ENCODE measurements around the gene NPDC1. TPM values are rescaled to one million over a fixed set of nuclear protein-coding genes. Genes with fewer than 3 reads are reported as not detected.

Gene NPDC1
- total and polyA plus RNA-seq, 2 of the 8 experiments (the other 6 are each of a cell fraction or from before 2014, with no cell fraction given): 26.2 to 44.1 TPM

DNA sequence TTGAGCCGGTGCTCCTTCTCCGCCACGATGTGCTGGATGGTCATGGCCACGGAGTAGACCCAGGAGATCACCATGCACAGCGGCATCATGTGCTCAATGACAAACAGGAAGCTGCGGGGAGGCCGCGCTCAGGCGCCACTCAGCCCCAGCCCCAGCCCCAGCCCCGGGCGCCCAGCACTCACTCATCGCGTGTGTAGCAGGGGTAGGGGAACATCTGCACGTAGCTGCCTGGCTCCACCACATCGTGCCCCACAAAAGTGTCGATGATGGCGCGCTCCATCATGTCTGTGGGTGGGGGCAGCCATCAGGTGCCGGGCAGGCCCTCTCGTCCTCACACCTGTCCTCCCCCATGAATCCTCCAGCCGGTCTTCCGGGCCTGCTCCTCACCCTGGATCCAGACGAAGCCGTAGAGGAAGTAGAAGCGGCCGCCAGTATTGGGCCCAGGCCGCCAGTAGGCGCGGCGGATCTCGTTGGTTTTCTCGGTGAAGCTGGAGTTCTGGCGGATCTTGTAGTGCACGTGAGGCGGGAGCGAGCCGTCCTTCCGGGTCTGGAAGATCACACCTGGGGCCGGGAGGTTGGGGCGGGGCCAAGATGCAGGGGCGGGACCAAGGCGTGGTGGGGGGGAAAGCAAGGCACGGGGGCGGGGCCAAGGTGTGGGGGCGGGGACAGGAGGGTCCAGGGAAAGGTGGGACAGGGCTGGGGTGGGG lies 28.0 kb downstream of the NPDC1 start:
- Histone ChIP-seq H3K4me2 (ENCODE audit: insufficient read depth in 1 of 2, low read depth in 2 of 2, low read length in 2 of 2) (no peak overlapping the region), H3K79me1 (ENCODE audit: low read depth, low read length) (no peaks in the 10 kb centered on the region), H2AK5ac (ENCODE audit: low read depth, low read length) (no peak overlapping the region), H3K23me2 (ENCODE audit: low read depth, low read length) (no peaks in the 10 kb centered on the region; the same call in 1 of the 2 replicates), H3K9ac (replicated peaks in 1 of 4; ENCODE audit: extremely low read depth in 1 of 4, low read depth in 3 of 4, low read length in 3 of 4) (no peak overlapping the region), H3K4me3 (ENCODE audit: extremely low read depth in 1 of 4, insufficient read depth in 2 of 4, low read depth in 3 of 4, low read length in 4 of 4) (no peak overlapping the region), H3K36me3 (ENCODE audit: control insufficient read depth in 2 of 4, insufficient read depth in 4 of 4, low read length in 3 of 4) (peaks cover 0 to 13% (median 0%) of the 10 kb centered on the region in 4 experiments; a peak in 1 of 8 replicates), H4K20me1 (replicated peaks in 1 of 2; ENCODE audit: control insufficient read depth in 1 of 2, insufficient read depth in 2 of 2, low read length in 2 of 2) (peaks cover 0 to 5% of the 10 kb centered on the region in 2 experiments), H2BK15ac (ENCODE audit: low read length) (no peak overlapping the region), H3K27me3 (replicated peaks in 1 of 4; ENCODE audit: control insufficient read depth in 3 of 4, extremely low read depth in 1 of 4, insufficient read depth in 3 of 4, low read length in 3 of 4) (no peaks in the 10 kb centered on the region; a peak in 1 of 7 replicates), H3K4me1 (replicated peaks in 1 of 4; ENCODE audit: control insufficient read depth in 3 of 4, insufficient read depth in 4 of 4, low read length in 3 of 4) (peaks cover 0 to 10% (median 3%) of the 10 kb centered on the region in 4 experiments; a peak in 3 of 7 replicates), H3K27ac (ENCODE audit: low read depth, low read length) (no peak overlapping the region), H3K18ac (ENCODE audit: extremely low read depth, low read length) (no peak overlapping the region; the same call in 1 of the 2 replicates), H3K9me3 (ENCODE audit: insufficient read depth in 2 of 2, low read depth in 1 of 2, low read length in 1 of 2) (peaks cover 0 to 27% of the 10 kb centered on the region in 2 experiments; a peak in 2 of 4 replicates), H3K79me2 (ENCODE audit: control insufficient read depth in 1 of 2, insufficient read depth in 2 of 2, low read length in 2 of 2) (no peaks in the 10 kb centered on the region), H2BK12ac (ENCODE audit: low read depth, low read length) (no peak overlapping the region), H2BK20ac (ENCODE audit: low read length) (no peak overlapping the region), H2BK120ac (replicated peaks; ENCODE audit: low read depth, low read length) (no peak overlapping the region), H2AFZ (ENCODE audit: low read length) (no peak overlapping the region), H3K23ac (ENCODE audit: insufficient read length) (no peak overlapping the region), H3K14ac (ENCODE audit: insufficient read length) (no peak overlapping the region), H4K8ac (ENCODE audit: extremely low read depth, insufficient read depth, low read length) (no peak overlapping the region), H3K56ac (replicated peaks; ENCODE audit: insufficient read length, low read depth, low read length) (no peak overlapping the region), H2BK5ac (ENCODE audit: low read depth, low read length) (no peak overlapping the region), H4K91ac (replicated peaks; ENCODE audit: insufficient read length, low read length) (no peak overlapping the region), H4K5ac (ENCODE audit: insufficient read length, low read depth, low read length) (no peak overlapping the region), H3K4ac (replicated peaks; ENCODE audit: insufficient read length, low read depth, low read length) (no peak overlapping the region)
- 92% methylated on average over 27 of the region's 45 CpGs; no CpG with 5 or more reads in 1 of the 2 experiments for whole genome bisulfite sequencing, 2 experiments (ENCODE audit: extremely low coverage in 1 of 2, insufficient coverage in 1 of 2, insufficient read length in 1 of 2, insufficient replicate concordance in 2 of 2, low coverage in 1 of 2, low lambda C conversion rate in 2 of 2, missing lambda C conversion rate in 1 of 2)
- ChIA-PET CTCF (ENCODE audit: partially characterized antibody) (interaction anchor here (0.6 to 7.2 kb wide), 6 partner anchors 12 to 250 kb away, joined by 3 to 54 read pairs (median 3); partner anchors contain the start of genes ABCA2 and FUT7), POLR2A (ENCODE audit: partially characterized antibody) (no interaction called here)
- TF ChIP-seq E2F6 (IDR thresholded peaks at IDR 0.05) (peak; percentile 20; the same call in 1 of the 2 replicates), RAD21 (IDR thresholded peaks at IDR 0.05 in 1 of 2, conservative IDR thresholded peaks at IDR 0.05 in 1 of 2; ENCODE audit: low read depth in 2 of 2, low read length in 2 of 2) (no peak)
- DNase-seq (ENCODE audit: low read depth in 1 of 2, low spot score in 2 of 2) (no peak), FAIRE-seq (no peak)
